MM.1S (cell line): ENCODE measurements around the gene PHACTR1.

Experiments used
- DNase-seq: peaks from one replicate; pipeline ENCODE4 v3.0.0-alpha.2; 2015
- H2AFZ ChIP-seq: fragments of 300-600 bp; sonication (generic); 2 replicates; pipeline ENCODE4 v1.6.0; 2016; ENCODE audit warnings: antibody characterized with exemption, low read length
- H3F3A ChIP-seq: fragments of 300-600 bp; sonication (generic); 2 replicates; pipeline ENCODE4 v1.6.1; 2016; ENCODE audit warnings: mild to moderate bottlenecking, antibody characterized with exemption, low read length, moderate library complexity, mixed read lengths; ENCODE audit not compliant: insufficient read depth
- H3K27ac ChIP-seq: fragments of 300-600 bp; sonication (generic); 2 replicates; pipeline ENCODE4 v1.5.1; 2016; ENCODE audit warnings: mild to moderate bottlenecking, low read length
- H3K27me3 ChIP-seq: fragments of 300-600 bp; sonication (generic); replicated peaks from 2 replicates; pipeline ENCODE4 v1.6.0; 2016; ENCODE audit warnings: low read length; ENCODE audit not compliant: insufficient read depth
- H3K36me3 ChIP-seq: fragments of 300-600 bp; sonication (generic); replicated peaks from 2 replicates; pipeline ENCODE4 v1.6.1; 2016; ENCODE audit warnings: mild to moderate bottlenecking, low read length, mixed read lengths; ENCODE audit not compliant: insufficient read depth
- H3K4me1 ChIP-seq: fragments of 300-600 bp; sonication (generic); 2 replicates; pipeline ENCODE4 v1.6.1; 2016; ENCODE audit warnings: low read length, mixed read lengths
- H3K4me2 ChIP-seq: fragments of 300-600 bp; sonication (generic); 2 replicates; pipeline ENCODE4 v1.6.0; 2016; ENCODE audit warnings: low read depth, low read length
- H3K4me3 ChIP-seq: fragments of 300-600 bp; sonication (generic); 2 replicates; pipeline ENCODE4 v1.5.1; 2016; ENCODE audit warnings: low read length, mixed read lengths
- H3K79me2 ChIP-seq: fragments of 300-600 bp; sonication (generic); 2 replicates; pipeline ENCODE4 v1.6.1; 2016; ENCODE audit warnings: mixed run types, low read length, mixed read lengths
- H3K9ac ChIP-seq: fragments of 300-600 bp; sonication (generic); 2 replicates; pipeline ENCODE4 v1.6.1; 2016; ENCODE audit warnings: low read length, mixed read lengths
- H3K9me2 ChIP-seq: fragments of 300-600 bp; sonication (generic); replicated peaks from 2 replicates; pipeline ENCODE4 v1.6.1; 2016; ENCODE audit warnings: mild to moderate bottlenecking, low read length, mixed read lengths; ENCODE audit not compliant: insufficient read depth
- H3K9me3 ChIP-seq: fragments of 300-600 bp; sonication (generic); replicated peaks from 2 replicates; pipeline ENCODE4 v1.6.1; 2016; ENCODE audit warnings: mild to moderate bottlenecking, low read length, mixed read lengths; ENCODE audit not compliant: insufficient read depth
- H4K20me1 ChIP-seq: fragments of 300-600 bp; sonication (generic); 2 replicates; pipeline ENCODE4 v1.6.1; 2016; ENCODE audit warnings: mild to moderate bottlenecking, low read length, moderate library complexity, mixed read lengths; ENCODE audit not compliant: insufficient read depth
- CTCF ChIP-seq: fragments of 300-600 bp; sonication (generic); IDR thresholded peaks from 2 replicates; pipeline ENCODE4 v1.5.1; 2016; ENCODE audit warnings: antibody characterized with exemption, low read length, mixed read lengths
- EZH2 ChIP-seq: fragments of 300-600 bp; sonication (generic); optimal IDR thresholded peaks from 2 replicates; pipeline ENCODE3; 2017; ENCODE audit warnings: low read depth, mild to moderate bottlenecking, antibody characterized with exemption, low read length, mixed read lengths
- EZH2phosphoT487 ChIP-seq: fragments of 300-600 bp; sonication (generic); IDR thresholded peaks from 2 replicates; pipeline ENCODE4 v1.6.1; 2018; ENCODE audit warnings: antibody characterized with exemption, low read length

The PHACTR1 gene

GRCh38 chr6:13248994-13249393 lies 532.4 kb downstream of the PHACTR1 start:
- Histone ChIP-seq H3K27ac (no peak overlapping the region), H3K79me2 (no peaks in the 10 kb centered on the region), H3K4me3 (no peak overlapping the region), H3K9ac (no peak overlapping the region), H3K4me2 (no peak overlapping the region), H4K20me1 (no peaks in the 10 kb centered on the region), H3K36me3 (no peaks in the 10 kb centered on the region), H3K4me1 (no peaks in the 10 kb centered on the region), H3F3A (no peaks in the 10 kb centered on the region), H3K9me3 (no peaks in the 10 kb centered on the region), H2AFZ (no peak overlapping the region), H3K9me2 (no peaks in the 10 kb centered on the region), H3K27me3 (no peaks in the 10 kb centered on the region)
- no peak for DNase-seq
- TF ChIP-seq EZH2, result no peak
- no peak for TF ChIP-seq EZH2phosphoT487
- TF ChIP-seq CTCF, result no peak

GRCh38 chr6:13249817-13250216 lies 533.2 kb downstream of the PHACTR1 start:
- no peaks in the 10 kb centered on the region for H4K20me1 ChIP-seq
- no peak overlapping the region for H3K9ac ChIP-seq
- H3K27me3 ChIP-seq, result no peaks in the 10 kb centered on the region
- H3K4me2 ChIP-seq, result no peak overlapping the region
- no peaks in the 10 kb centered on the region for H3K36me3 ChIP-seq
- H3K9me3 ChIP-seq, result no peaks in the 10 kb centered on the region; the same call in 1 of the 2 replicates
- no peak overlapping the region for H2AFZ ChIP-seq
- no peaks in the 10 kb centered on the region for H3K4me1 ChIP-seq
- H3F3A ChIP-seq, result no peaks in the 10 kb centered on the region
- no peak overlapping the region for H3K4me3 ChIP-seq
- no peaks in the 10 kb centered on the region for H3K9me2 ChIP-seq
- DNase-seq, result no peak
- H3K27ac ChIP-seq, result no peak overlapping the region
- no peaks in the 10 kb centered on the region for H3K79me2 ChIP-seq
- TF ChIP-seq EZH2phosphoT487 (no peak), CTCF (no peak), EZH2 (no peak)

GRCh38 chr6:13250703-13251102 lies 534.1 kb downstream of the PHACTR1 start:
- H3K9ac ChIP-seq, result no peak overlapping the region
- TF ChIP-seq EZH2phosphoT487 (no peak), EZH2 (no peak), CTCF (no peak)
- H4K20me1 ChIP-seq, result no peaks in the 10 kb centered on the region
- H3K9me2 ChIP-seq, result no peaks in the 10 kb centered on the region
- H2AFZ ChIP-seq, result no peak overlapping the region
- H3K4me1 ChIP-seq, result no peaks in the 10 kb centered on the region
- H3K79me2 ChIP-seq, result no peaks in the 10 kb centered on the region
- no peak overlapping the region for H3K4me3 ChIP-seq
- no peaks in the 10 kb centered on the region for H3K27me3 ChIP-seq
- H3K9me3 ChIP-seq, result no peaks in the 10 kb centered on the region; the same call in 1 of the 2 replicates
- no peak overlapping the region for H3K27ac ChIP-seq
- no peak for DNase-seq
- H3K36me3 ChIP-seq, result no peaks in the 10 kb centered on the region
- no peak overlapping the region for H3K4me2 ChIP-seq
- no peaks in the 10 kb centered on the region for H3F3A ChIP-seq
